ENCODE results near the gene RPL13. TPM values are rescaled to one million over a fixed set of nuclear protein-coding genes. Genes with fewer than 3 reads are reported as not detected.

The RPL13 gene
- total and polyA plus RNA-seq, 2 donors (not counting 1 experiment from before 2014, with no cell fraction given): 1,442 to 3,823 TPM

DNA sequence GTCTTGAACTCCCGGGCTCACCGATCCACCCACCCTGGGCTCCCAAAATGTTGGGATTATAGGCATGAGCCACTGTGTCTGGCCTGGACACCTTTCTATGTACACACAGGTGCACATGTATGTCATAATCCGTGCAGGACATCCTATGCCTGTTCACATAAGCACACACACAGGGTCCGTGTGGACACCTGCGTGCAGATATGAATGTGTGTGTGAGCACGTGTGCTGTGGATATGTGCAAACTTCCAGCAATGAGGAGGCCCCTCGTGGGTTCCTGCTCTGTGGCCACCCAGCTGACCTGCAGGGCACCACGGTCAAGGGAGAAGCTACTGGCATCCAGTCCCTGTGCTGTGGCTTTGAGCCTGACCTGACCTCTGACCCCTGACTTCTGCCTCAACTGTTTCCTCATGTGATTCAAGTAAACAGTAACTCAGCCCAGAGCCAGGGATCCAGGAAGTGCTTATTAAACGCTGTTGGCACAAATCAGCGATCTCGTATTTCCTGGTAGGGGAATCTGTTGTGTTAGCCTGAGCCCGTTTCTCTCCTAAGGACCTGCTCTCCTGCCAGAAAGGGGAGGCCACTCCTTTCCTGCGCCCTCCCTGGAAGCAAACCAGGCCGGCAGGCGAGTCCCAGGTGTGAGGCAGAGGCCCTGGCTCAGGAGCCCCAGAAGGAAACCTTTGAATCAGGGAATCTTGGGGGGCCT is 21.5 kb downstream of the RPL13 start:
- H3K36me3 ChIP-seq (ENCODE audit: control insufficient read depth, insufficient read depth, low read length): peaks cover 8% of the 10 kb centered on the region
- no peak overlapping the region for H3K4me3 ChIP-seq (replicated peaks in 1 of 4; ENCODE audit: control extremely low read depth in 1 of 4, insufficient read depth in 1 of 4, low read depth in 3 of 4, low read length in 4 of 4)
- H3K9ac ChIP-seq (ENCODE audit: insufficient read depth, low read length): peak overlapping the region; percentile 52
- no peak for TF ChIP-seq EZH2 (IDR thresholded peaks at IDR 0.05; ENCODE audit: low read length, missing control alignments)
- TF ChIP-seq, protein P1, sequence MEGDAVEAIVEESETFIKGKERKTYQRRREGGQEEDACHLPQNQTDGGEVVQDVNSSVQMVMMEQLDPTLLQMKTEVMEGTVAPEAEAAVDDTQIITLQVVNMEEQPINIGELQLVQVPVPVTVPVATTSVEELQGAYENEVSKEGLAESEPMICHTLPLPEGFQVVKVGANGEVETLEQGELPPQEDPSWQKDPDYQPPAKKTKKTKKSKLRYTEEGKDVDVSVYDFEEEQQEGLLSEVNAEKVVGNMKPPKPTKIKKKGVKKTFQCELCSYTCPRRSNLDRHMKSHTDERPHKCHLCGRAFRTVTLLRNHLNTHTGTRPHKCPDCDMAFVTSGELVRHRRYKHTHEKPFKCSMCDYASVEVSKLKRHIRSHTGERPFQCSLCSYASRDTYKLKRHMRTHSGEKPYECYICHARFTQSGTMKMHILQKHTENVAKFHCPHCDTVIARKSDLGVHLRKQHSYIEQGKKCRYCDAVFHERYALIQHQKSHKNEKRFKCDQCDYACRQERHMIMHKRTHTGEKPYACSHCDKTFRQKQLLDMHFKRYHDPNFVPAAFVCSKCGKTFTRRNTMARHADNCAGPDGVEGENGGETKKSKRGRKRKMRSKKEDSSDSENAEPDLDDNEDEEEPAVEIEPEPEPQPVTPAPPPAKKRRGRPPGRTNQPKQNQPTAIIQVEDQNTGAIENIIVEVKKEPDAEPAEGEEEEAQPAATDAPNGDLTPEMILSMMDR (conservative IDR thresholded peaks at IDR 0.05 in 1 of 2, IDR thresholded peaks at IDR 0.05 in 1 of 2; ENCODE audit: low read depth in 1 of 2, low read length in 2 of 2): no peak
- peak overlapping the region; percentile 83 for H3K27ac ChIP-seq (ENCODE audit: insufficient read depth, low read length)
- H3K79me2 ChIP-seq (ENCODE audit: control insufficient read depth, insufficient read depth, low read length): peaks cover 1% of the 10 kb centered on the region
- H3K27me3 ChIP-seq (ENCODE audit: control insufficient read depth, insufficient read depth, low read length): no peaks in the 10 kb centered on the region
- no peak overlapping the region for H2AFZ ChIP-seq (ENCODE audit: low read length)
- H3K4me2 ChIP-seq (ENCODE audit: extremely low read depth, insufficient read depth, low read length): no peak overlapping the region
- H3K9me3 ChIP-seq (ENCODE audit: control insufficient read depth, insufficient read depth, low read depth, low read length): peaks cover 2% of the 10 kb centered on the region
- peaks cover 17% of the 10 kb centered on the region for H3K4me1 ChIP-seq (ENCODE audit: control insufficient read depth, extremely low read depth, insufficient read depth, low read length)
- DNase-seq (ENCODE audit: low read depth in 2 of 2): peak; percentile 65 to 93
- H4K20me1 ChIP-seq (ENCODE audit: control insufficient read depth, extremely low read depth, insufficient read depth, low read length): no peaks in the 10 kb centered on the region

DNA sequence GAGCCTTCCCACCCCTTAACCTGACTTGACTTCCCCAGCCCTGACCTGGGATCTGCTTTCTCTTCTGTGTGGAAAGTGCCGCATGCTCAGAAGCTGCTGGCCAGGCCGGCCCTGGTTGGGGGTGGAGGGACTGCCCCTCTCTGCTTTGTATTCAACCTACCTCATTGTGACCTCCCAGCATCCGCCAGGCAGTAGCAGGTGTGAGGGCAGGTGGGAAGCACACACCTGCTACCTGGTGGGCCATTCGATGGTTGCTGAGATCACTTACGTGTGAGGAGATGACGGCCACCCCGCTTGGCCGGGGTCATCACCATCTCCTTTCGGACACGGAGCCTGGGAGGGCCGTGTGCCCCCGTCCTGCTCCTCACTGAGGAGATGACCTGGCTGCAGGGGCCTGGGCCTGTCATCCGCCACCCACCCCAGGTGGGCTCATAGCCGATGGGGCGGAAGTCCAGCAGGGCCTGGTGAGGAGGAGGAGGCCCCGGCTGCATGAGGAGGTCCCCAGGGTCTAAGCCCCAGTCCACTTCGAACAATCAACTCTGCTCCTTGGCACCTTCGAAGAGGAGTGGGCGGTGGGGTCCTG is 22.2 kb downstream of the RPL13 start:
- peak overlapping the region; percentile 52 for H3K9ac ChIP-seq (ENCODE audit: insufficient read depth, low read length)
- H3K4me2 ChIP-seq (ENCODE audit: extremely low read depth, insufficient read depth, low read length): no peak overlapping the region
- H3K9me3 ChIP-seq (ENCODE audit: control insufficient read depth, insufficient read depth, low read depth, low read length): peaks cover 2% of the 10 kb centered on the region
- peaks cover 8% of the 10 kb centered on the region for H3K36me3 ChIP-seq (ENCODE audit: control insufficient read depth, insufficient read depth, low read length)
- TF ChIP-seq, protein P1 (conservative IDR thresholded peaks at IDR 0.05 in 1 of 2, IDR thresholded peaks at IDR 0.05 in 1 of 2; ENCODE audit: low read depth in 1 of 2, low read length in 2 of 2): no peak
- TF ChIP-seq EZH2 (IDR thresholded peaks at IDR 0.05; ENCODE audit: low read length, missing control alignments): no peak
- H3K4me3 ChIP-seq (replicated peaks in 1 of 4; ENCODE audit: control extremely low read depth in 1 of 4, insufficient read depth in 1 of 4, low read depth in 3 of 4, low read length in 4 of 4): no peak overlapping the region
- H4K20me1 ChIP-seq (ENCODE audit: control insufficient read depth, extremely low read depth, insufficient read depth, low read length): no peaks in the 10 kb centered on the region
- no peaks in the 10 kb centered on the region for H3K27me3 ChIP-seq (ENCODE audit: control insufficient read depth, insufficient read depth, low read length)
- H3K27ac ChIP-seq (ENCODE audit: insufficient read depth, low read length): peak overlapping the region; percentile 83
- DNase-seq (ENCODE audit: low read depth in 2 of 2): no peak
- peaks cover 17% of the 10 kb centered on the region for H3K4me1 ChIP-seq (ENCODE audit: control insufficient read depth, extremely low read depth, insufficient read depth, low read length)
- H2AFZ ChIP-seq (ENCODE audit: low read length): no peak overlapping the region
- no peaks in the 10 kb centered on the region for H3K79me2 ChIP-seq (ENCODE audit: control insufficient read depth, insufficient read depth, low read length)

DNA sequence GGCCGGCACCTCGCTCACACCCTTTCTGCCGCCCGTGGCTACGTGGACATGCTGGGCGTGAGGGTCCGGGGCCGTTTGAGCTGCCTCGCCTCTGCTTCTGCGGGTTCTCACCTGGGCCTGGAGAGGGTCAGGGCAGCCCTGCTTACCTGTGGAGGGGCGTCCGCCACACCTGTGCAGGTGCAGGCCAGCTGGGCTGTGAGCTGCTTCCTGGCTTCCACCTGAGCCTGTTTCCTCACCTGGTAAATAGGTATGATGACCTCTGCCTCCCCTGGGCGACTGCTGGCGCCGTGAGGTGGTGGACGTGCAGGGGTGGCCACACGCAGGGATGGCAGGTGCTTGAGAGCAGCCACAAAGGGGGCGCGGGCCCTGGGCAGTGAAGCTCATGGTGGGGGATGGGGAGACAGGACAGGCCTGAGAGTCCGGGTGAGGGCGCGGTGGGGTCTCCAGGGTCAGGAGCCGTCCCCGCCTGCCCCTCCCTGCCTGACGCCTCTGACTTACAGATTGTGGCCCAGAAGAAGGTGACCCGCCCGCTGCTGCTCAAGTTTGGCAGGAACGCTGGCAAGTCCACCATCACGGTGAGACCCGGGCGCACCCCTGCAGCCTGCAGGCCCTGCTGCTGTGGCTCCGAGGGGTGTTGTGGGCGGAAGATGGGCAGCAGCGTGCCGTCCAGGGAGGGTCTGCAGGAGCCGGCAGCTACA is 22.9 kb downstream of the RPL13 start:
- no peak overlapping the region for H3K4me2 ChIP-seq (ENCODE audit: extremely low read depth, insufficient read depth, low read length)
- peaks cover 2% of the 10 kb centered on the region for H3K9me3 ChIP-seq (ENCODE audit: control insufficient read depth, insufficient read depth, low read depth, low read length)
- H3K36me3 ChIP-seq (ENCODE audit: control insufficient read depth, insufficient read depth, low read length): peaks cover 8% of the 10 kb centered on the region
- peaks cover 17% of the 10 kb centered on the region for H3K4me1 ChIP-seq (ENCODE audit: control insufficient read depth, extremely low read depth, insufficient read depth, low read length)
- H3K27me3 ChIP-seq (ENCODE audit: control insufficient read depth, insufficient read depth, low read length): no peaks in the 10 kb centered on the region
- TF ChIP-seq, protein P1 (conservative IDR thresholded peaks at IDR 0.05 in 1 of 2, IDR thresholded peaks at IDR 0.05 in 1 of 2; ENCODE audit: low read depth in 1 of 2, low read length in 2 of 2): no peak
- no peak for TF ChIP-seq EZH2 (IDR thresholded peaks at IDR 0.05; ENCODE audit: low read length, missing control alignments)
- H2AFZ ChIP-seq (ENCODE audit: low read length): no peak overlapping the region
- no peaks in the 10 kb centered on the region for H3K79me2 ChIP-seq (ENCODE audit: control insufficient read depth, insufficient read depth, low read length)
- H3K4me3 ChIP-seq (replicated peaks in 1 of 4; ENCODE audit: control extremely low read depth in 1 of 4, insufficient read depth in 1 of 4, low read depth in 3 of 4, low read length in 4 of 4): no peak overlapping the region
- DNase-seq (ENCODE audit: low read depth in 2 of 2): no peak
- no peaks in the 10 kb centered on the region for H4K20me1 ChIP-seq (ENCODE audit: control insufficient read depth, extremely low read depth, insufficient read depth, low read length)
- H3K27ac ChIP-seq (ENCODE audit: insufficient read depth, low read length): no peak overlapping the region
- no peak overlapping the region for H3K9ac ChIP-seq (ENCODE audit: insufficient read depth, low read length)

All from fibroblast of lung (primary cell).